Activated naive CD8-positive, alpha-beta T cell treated with anti-CD3 and anti-CD28 coated beads, Interleukin-2, amount 50 U/mL, for 16 hours (primary cell): ENCODE measurements around the gene NAP1L1.
"Not testable (repeated sequence)": the region's sequence is repeated elsewhere in the genome, so short reads cannot be mapped to it uniquely, and the experiment has no call there.

ENCODE experiments used
- DNase-seq: peaks from one replicate; pipeline ENCODE4 v3.0.0-alpha.2; 2020; ENCODE audit warnings: low read depth, low spot score

Gene NAP1L1

DNA sequence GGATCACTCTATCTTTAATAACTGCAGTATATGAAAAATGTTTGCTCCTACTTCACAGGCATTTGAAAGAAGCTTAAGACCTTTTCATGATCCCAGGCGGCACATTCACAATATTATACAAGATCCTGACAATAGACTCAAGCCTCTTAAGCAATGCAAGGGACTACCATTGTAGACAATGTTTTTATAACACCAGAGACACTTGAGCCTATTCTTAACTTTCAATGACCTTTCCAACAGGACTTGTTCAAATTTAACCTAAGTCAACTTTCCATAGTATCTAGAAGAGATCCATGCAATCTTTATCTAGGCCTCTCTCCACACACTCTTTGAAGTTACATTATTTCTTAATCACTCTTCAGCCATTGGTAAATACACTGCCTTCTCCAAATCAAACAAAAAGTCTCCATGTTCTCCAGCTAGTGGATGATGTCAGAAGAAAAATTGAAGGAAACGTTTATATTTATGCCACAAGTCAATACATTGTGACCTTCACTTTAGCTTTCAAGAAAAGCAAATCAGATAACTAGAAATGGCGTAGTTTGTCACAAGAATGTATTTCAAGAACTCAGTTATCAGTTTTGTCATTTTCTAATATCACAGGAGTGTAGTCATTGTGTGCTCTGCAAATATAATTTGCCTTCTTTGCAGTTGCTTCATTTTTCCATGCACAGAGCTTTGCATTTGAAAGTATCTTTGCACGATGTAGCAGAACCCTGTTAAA, 94.1 kb downstream of the NAP1L1 start:
- DNase-seq = no peak

DNA sequence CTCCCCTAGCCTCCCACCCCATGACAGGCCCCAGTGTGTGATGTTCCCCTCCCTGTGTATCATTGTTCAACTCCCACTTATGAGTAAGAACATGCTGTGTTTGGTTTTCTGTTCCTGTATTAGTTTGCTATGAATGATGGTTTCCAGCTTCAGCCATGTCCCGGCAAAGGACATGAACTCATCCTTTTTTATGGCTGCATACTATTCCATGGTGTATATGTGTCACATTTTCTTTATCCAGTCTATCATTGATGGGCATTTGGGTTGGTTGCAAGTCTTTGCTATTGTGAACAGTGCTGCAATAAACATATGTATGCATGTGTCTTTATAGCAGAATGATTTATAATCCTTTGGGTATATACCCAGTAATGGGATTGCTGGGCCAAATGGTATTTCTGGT, 96.8 kb downstream of the NAP1L1 start:
- not testable (repeated sequence) for DNase-seq
